HG03280 (cell line): ENCODE data around the gene CFAP92.

Experiments used
- ATAC-seq: cut with Tn5 transposase; IDR thresholded peaks from one replicate; pipeline ENCODE4 v1.9.1; 2021; ENCODE audit warnings: mild to moderate bottlenecking, moderate library complexity; ENCODE audit not compliant: unreplicated experiment

Gene CFAP92

DNA sequence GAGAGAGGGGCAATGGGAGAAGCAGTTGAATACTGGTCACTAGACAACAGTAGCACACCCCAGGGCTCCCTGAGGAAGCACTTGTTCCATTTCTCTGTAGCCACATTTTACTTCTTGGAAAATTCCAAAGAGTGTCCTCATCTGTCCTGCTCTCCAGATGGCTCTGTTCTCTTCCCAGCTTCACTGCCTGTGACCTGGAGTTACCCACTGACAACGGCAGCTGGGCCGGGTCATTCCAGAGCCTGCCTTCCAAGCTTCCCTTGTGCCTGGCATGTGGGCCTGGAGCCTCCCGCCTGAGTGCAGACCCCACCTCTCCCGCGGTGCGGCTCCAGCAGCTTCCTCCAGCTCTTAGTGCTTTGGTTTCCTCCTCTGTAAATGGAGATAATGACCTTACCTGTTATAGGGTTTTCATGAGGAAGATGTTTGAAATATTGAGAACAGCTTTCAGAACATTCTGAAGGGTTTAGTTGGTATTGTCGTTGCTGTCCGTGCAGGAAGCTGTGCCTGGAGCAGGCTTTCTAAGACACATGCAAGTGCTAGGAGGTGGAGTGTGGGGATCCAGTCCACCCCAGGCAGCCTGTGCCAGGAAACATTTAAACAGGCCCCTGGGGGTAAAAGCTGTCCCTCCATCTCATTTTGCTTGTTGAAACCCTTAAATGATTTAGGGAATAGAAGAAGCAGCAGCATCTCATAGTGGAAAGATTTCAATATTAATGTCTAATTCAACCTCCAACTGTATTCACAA lies 32.0 kb upstream of the CFAP92 start:
- ATAC-seq = no peak

- ATAC-seq = no peak
Observed at GRCh38 chr3:129025108-129025507, 31.2 kb upstream of the CFAP92 start.

- ATAC-seq = no peak
Observed at GRCh38 chr3:129023909-129024308, 30.0 kb upstream of the CFAP92 start.

- no peak for ATAC-seq
Observed at GRCh38 chr3:129023008-129023358, 29.1 kb upstream of the CFAP92 start.

DNA sequence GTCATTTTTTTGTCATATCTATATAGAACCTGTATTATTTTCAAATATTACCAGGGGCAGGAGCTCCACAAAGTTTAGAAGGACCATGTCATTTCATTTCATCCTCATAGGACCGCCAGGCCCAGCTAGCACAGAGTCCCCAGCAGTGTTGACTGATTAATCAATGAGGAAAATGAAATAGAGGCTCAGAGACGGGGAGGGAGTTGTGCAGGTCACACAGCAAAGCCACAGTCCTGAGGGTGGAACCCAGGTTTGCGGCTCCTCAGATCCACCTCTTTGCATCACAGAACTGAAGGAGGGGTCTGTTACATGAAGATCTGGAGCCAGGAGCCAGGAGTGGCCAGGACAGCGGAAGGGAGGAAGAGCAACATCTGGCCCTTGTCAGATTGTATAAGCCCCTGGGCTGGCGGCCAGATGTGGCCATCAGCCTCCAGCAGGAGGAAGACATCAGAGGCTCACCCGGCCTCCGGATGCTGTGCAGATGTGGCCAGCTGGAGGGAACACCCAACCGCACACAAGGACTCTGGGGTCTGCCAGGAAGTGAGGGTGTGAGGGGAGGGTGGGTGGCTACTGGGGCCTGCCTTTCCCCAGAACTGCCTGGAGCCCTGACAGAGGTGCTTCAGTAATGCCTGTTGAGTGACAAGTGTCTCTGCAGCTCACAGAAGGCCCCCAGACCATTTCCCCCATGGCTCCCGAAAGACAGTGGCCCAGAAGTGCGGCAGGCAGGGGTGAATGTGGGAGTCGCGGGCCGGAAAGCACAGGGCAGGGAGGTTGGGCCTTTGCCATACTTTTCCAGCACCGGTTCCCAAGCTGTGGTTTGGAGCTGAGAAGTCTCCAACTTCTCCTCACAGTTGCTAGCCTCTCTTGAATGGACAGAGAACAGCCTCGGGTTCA lies 28.5 kb upstream of the CFAP92 start:
- no peak for ATAC-seq

- ATAC-seq = no peak
Observed at GRCh38 chr3:129021140-129021551, 27.3 kb upstream of the CFAP92 start.

- ATAC-seq = no peak
Observed at GRCh38 chr3:129020691-129021090, 26.8 kb upstream of the CFAP92 start.

DNA sequence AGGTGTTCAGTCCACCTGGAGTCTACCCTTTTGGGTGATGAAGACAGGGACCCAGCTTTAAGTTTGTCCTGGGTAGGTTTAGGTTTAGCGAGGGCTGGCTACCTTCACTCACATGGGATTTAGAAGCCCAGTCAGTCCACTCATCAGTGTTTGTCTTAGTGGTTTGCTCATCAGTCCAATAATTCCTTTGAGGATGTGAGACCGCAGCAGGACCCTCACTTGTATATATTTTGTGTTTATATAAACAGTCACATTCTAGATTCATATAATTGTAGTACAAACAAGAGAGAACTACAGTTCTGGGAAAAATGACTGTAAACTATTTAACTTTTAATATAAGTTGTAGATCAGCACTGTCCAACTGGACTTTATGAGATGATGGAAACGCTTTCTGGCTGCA lies 25.4 kb upstream of the CFAP92 start:
- ATAC-seq = no peak

GRCh38 chr3:129018751-129019150 lies 24.9 kb upstream of the CFAP92 start:
- no peak for ATAC-seq

GRCh38 chr3:129018271-129018670 lies 24.4 kb upstream of the CFAP92 start:
- no peak for ATAC-seq

- peak; percentile 11 for ATAC-seq
Observed at GRCh38 chr3:129017484-129017899, 23.6 kb upstream of the CFAP92 start.

DNA sequence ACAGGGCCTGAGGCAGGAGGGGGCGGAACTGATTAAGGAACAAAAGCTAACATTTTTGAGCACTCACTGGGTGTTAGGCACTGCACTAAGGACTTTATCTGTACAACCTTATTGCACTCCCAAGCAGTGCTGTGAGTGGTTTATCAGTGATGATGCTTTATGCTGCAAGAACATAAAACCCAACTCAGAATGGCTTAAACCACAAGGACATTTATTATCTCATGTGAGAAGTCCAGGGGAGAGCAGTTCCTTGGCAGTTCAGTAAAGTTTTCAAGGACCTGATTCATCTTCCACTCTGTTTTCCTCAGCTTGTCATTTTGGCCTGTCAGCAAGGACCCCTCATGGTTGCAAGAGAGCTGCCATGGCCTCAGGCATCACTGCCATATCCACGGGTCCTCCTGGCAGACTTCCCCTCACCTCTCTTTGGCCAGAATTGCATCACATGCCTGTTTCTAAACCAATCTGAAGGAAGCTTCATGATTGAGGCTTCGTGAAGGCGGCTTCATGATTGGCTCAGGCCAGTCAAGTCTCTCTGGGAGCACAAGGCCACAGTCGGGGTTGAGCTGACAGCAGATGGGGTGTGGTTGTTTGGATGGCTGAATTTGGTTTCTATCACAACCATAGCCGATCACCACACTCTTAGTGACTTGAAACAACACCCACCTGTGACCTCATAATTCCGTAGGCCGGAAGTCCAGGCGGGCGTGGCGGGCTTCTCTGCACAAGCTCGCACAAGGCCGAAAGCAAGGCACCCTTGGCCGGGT lies 23.0 kb upstream of the CFAP92 start:
- ATAC-seq = peak; percentile 83

DNA sequence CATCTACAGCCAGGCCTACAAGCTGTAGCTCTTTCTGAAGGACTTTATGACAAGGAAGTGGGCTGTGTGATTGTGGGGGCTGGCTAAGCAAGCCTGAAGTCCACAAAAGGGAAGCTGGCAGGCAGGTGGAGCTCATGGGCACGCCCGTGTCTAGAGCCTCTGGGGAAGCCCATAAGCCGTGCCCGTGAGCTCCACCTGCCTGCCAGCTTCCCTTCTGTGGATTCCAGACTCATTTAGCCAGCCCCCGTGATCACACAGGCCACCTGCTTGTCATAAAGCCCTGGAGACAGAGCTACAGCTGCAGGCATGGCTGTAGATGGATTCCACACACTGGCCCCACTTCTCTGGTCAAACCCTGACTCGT lies 22.5 kb upstream of the CFAP92 start:
- ATAC-seq = no peak

- no peak for ATAC-seq
Observed at GRCh38 chr3:129015388-129016105, 21.7 kb upstream of the CFAP92 start.

DNA sequence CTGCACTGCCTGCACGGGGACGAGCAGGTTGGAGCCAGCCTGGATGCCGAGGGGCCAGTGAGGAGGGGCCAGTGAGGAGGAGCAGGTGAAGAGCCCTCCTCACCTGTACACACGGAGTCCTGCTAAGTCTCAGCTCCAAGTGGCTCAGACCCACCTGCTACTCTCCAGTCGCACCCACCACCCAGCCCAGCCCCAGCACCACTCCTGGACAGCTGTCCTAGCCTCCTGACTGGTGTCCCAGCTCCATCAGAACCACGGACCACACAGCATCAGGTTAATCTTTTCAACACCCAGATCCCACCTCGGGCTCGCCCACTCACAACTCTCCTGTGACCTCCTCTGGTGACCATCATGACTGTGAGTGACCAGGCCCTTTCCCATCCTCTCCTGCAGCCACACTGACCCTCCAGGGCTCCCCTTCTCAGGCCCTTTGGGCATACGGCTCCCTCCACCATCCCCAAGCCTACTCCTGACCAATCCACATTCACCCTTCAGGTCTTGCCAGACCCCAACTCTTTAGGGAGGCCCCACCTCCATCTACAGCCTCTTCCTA lies 21.0 kb upstream of the CFAP92 start:
- no peak for ATAC-seq

GRCh38 chr3:129014148-129014547 lies 20.3 kb upstream of the CFAP92 start:
- ATAC-seq = no peak

DNA sequence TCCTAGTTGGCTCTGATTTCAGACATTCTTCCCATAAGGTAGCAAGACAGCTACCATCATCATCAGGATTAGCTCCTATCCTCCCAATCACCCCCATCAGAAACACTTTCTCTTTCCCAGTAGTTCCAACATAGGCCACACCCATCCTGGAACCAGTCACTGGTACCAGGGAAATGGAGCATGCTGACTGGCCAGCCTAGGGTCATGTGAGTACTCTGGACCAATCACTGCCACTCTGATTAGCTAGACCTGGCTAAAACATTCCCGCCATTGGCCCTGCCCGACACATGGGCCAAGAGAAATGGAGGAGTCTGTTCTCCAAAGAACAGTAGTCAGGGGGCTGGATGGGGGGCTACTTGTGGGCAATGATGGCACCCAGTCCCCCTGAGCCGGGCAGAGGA lies 19.6 kb upstream of the CFAP92 start:
- no peak for ATAC-seq

DNA sequence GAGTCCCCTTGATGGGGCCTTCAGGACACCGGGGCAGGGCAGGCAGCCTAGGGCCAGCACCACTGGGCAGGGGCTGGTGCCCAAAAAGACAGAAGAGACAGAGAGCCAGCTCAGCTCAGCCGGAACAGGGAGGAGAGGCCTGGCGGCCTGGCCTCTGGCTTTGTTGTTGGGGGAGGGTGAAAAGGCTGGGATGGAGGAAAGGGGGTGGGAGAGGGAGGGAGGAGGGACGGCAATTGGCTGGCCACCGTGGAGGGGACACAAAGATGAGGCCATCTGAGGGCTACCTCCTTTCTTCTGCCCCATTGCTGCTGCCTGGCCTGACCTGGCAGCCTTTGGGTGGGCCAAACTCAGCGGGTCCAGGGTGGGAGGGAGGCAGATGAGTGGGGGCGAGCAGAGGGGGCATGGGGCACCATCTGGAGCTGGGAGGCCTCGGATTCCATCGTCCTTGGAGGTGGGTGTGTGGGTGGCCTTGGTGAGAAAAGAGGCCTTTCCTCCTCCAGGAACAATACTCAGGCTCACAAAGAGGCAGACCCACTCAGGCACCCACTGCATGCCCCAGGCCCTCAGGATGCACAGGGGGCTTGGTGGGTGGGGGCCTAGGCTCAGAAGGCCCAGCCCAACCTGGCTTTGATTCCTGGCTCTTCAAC lies 16.6 kb upstream of the CFAP92 start:
- no peak for ATAC-seq

GRCh38 chr3:129009266-129009665 lies 15.4 kb upstream of the CFAP92 start:
- ATAC-seq = no peak

- ATAC-seq = no peak
Observed at GRCh38 chr3:129007792-129008191, 13.9 kb upstream of the CFAP92 start.
